ENCODE data around the gene RERE.

GRCh38 chr1:8396083-8396785 lies 421.2 kb downstream of the RERE start:
- no peak for TF ChIP-seq TARDBP (IDR thresholded peaks at IDR 0.05)
- TF ChIP-seq SP1 (IDR thresholded peaks at IDR 0.05) = no peak
- no peak for TF ChIP-seq NFRKB (IDR thresholded peaks at IDR 0.05)
- no peak for TF ChIP-seq CTBP1 (IDR thresholded peaks at IDR 0.05; ENCODE audit: borderline replicate concordance)
- TF ChIP-seq BHLHE40 (IDR thresholded peaks at IDR 0.05; ENCODE audit: borderline replicate concordance) = no peak
- TF ChIP-seq PKNOX1 (IDR thresholded peaks at IDR 0.05) = peak; percentile 25; the same call in 1 of the 2 replicates
- TF ChIP-seq ELF4 (IDR thresholded peaks at IDR 0.05) = no peak
- no peak for TF ChIP-seq ZNF384 (IDR thresholded peaks at IDR 0.05)
- no peak for TF ChIP-seq FOXK2 (IDR thresholded peaks at IDR 0.05)
- TF ChIP-seq LEF1 (IDR thresholded peaks at IDR 0.05; ENCODE audit: borderline replicate concordance) = no peak
- no peak for TF ChIP-seq FOXM1 (IDR thresholded peaks at IDR 0.05; ENCODE audit: borderline replicate concordance)
